Measurements from ENCODE around the gene TMCC1. TPM values are rescaled to one million over a fixed set of nuclear protein-coding genes. Genes with fewer than 3 reads are reported as not detected.

Gene TMCC1
- total RNA-seq, 1 experiment from 2014 or later = 6.2 TPM

- Histone ChIP-seq H3K4me1 (ENCODE audit: insufficient read depth, low read length) (no peaks in the 10 kb centered on the region), H3K4me3 (ENCODE audit: low read length) (no peak overlapping the region), H3K4me2 (ENCODE audit: low read length) (no peak overlapping the region), H3K9ac (ENCODE audit: low read length) (no peak overlapping the region), H3K36me3 (ENCODE audit: low read depth, low read length) (no peaks in the 10 kb centered on the region), H3K9me2 (replicated peaks; ENCODE audit: low read length) (no peaks in the 10 kb centered on the region), H3K27ac (ENCODE audit: low read length) (no peak overlapping the region), H4K20me1 (ENCODE audit: low read length) (no peaks in the 10 kb centered on the region), H3F3A (ENCODE audit: low read length, unreplicated experiment) (no peaks in the 10 kb centered on the region), H2AFZ (ENCODE audit: low read length) (no peak overlapping the region), H3K9me3 (ENCODE audit: low read length) (no peaks in the 10 kb centered on the region), H3K27me3 (ENCODE audit: low read length) (no peaks in the 10 kb centered on the region), H3K79me2 (ENCODE audit: low read length) (0 out of 2 replicates have a peak, but pooled peaks cover 6% of the 10 kb centered on the region)
- ChIA-PET CTCF (no interaction called here), POLR2A (ENCODE audit: unreplicated experiment) (no interaction called here)
- no TSS peak for BruUV-seq (replicated peaks)
- intact Hi-C loops (cut with micrococcal nuclease) = no loop called here
- TF ChIP-seq CTCF (conservative IDR thresholded peaks at IDR 0.05; ENCODE audit: low read depth, low read length) = no peak
- no peak for TF ChIP-seq EZH2 (IDR thresholded peaks at IDR 0.05; ENCODE audit: low read length, unreplicated experiment)
- no peak for TF ChIP-seq EZH2phosphoT487 (IDR thresholded peaks at IDR 0.05; ENCODE audit: borderline replicate concordance, low read length)
- ATAC-seq = no peak
- no peak for DNase-seq
These were observed 189.6 kb downstream of the TMCC1 start for GRCh38 chr3:129703913-129704312.

- BruUV-seq (replicated peaks) = no TSS peak
- no peaks in the 10 kb centered on the region for H4K20me1 ChIP-seq (ENCODE audit: low read length)
- H3K36me3 ChIP-seq (ENCODE audit: low read depth, low read length) = no peaks in the 10 kb centered on the region; the same call in 1 of the 2 replicates
- H3K79me2 ChIP-seq (ENCODE audit: low read length) = 0 out of 2 replicates have a peak, but pooled peaks cover 6% of the 10 kb centered on the region
- TF ChIP-seq EZH2 (IDR thresholded peaks at IDR 0.05; ENCODE audit: low read length, unreplicated experiment) (no peak), EZH2phosphoT487 (IDR thresholded peaks at IDR 0.05; ENCODE audit: borderline replicate concordance, low read length) (no peak), CTCF (conservative IDR thresholded peaks at IDR 0.05; ENCODE audit: low read depth, low read length) (no peak)
- ChIA-PET POLR2A (ENCODE audit: unreplicated experiment) (no interaction called here), CTCF (no interaction called here)
- H2AFZ ChIP-seq (ENCODE audit: low read length) = no peak overlapping the region
- no peaks in the 10 kb centered on the region for H3K9me3 ChIP-seq (ENCODE audit: low read length)
- H3K9ac ChIP-seq (ENCODE audit: low read length) = no peak overlapping the region
- no peak overlapping the region for H3K27ac ChIP-seq (ENCODE audit: low read length)
- no peaks in the 10 kb centered on the region for H3K9me2 ChIP-seq (replicated peaks; ENCODE audit: low read length)
- no peaks in the 10 kb centered on the region for H3K4me1 ChIP-seq (ENCODE audit: insufficient read depth, low read length)
- H3K27me3 ChIP-seq (ENCODE audit: low read length) = no peaks in the 10 kb centered on the region
- intact Hi-C loops (cut with micrococcal nuclease) = no loop called here
- no peak overlapping the region for H3K4me2 ChIP-seq (ENCODE audit: low read length)
- no peak for ATAC-seq
- no peak overlapping the region for H3K4me3 ChIP-seq (ENCODE audit: low read length)
- DNase-seq = no peak
- no peaks in the 10 kb centered on the region for H3F3A ChIP-seq (ENCODE audit: low read length, unreplicated experiment)
These were observed 190.4 kb downstream of the TMCC1 start for GRCh38 chr3:129702934-129703712.

- Histone ChIP-seq H2AFZ (ENCODE audit: low read length) (no peak overlapping the region), H3K4me3 (ENCODE audit: low read length) (no peak overlapping the region), H3K4me1 (ENCODE audit: insufficient read depth, low read length) (no peaks in the 10 kb centered on the region), H3K79me2 (ENCODE audit: low read length) (0 out of 2 replicates have a peak, but pooled peaks cover 6% of the 10 kb centered on the region), H3K27ac (ENCODE audit: low read length) (no peak overlapping the region), H3K27me3 (ENCODE audit: low read length) (no peaks in the 10 kb centered on the region), H3K9ac (ENCODE audit: low read length) (no peak overlapping the region), H3K9me2 (replicated peaks; ENCODE audit: low read length) (no peaks in the 10 kb centered on the region), H3K9me3 (ENCODE audit: low read length) (no peaks in the 10 kb centered on the region), H3F3A (ENCODE audit: low read length, unreplicated experiment) (no peaks in the 10 kb centered on the region), H3K36me3 (ENCODE audit: low read depth, low read length) (no peaks in the 10 kb centered on the region; the same call in 1 of the 2 replicates), H3K4me2 (ENCODE audit: low read length) (no peak overlapping the region), H4K20me1 (ENCODE audit: low read length) (no peaks in the 10 kb centered on the region)
- BruUV-seq (replicated peaks) = no TSS peak
- ATAC-seq (no peak), DNase-seq (no peak)
- ChIA-PET POLR2A (ENCODE audit: unreplicated experiment) (no interaction called here), CTCF (no interaction called here)
- no peak for TF ChIP-seq EZH2phosphoT487 (IDR thresholded peaks at IDR 0.05; ENCODE audit: borderline replicate concordance, low read length)
- TF ChIP-seq CTCF (conservative IDR thresholded peaks at IDR 0.05; ENCODE audit: low read depth, low read length) = no peak
- no peak for TF ChIP-seq EZH2 (IDR thresholded peaks at IDR 0.05; ENCODE audit: low read length, unreplicated experiment)
- intact Hi-C loops (cut with micrococcal nuclease) = no loop called here
These were observed 192.3 kb downstream of the TMCC1 start for GRCh38 chr3:129701161-129701560.
